GM21717 (cell line): ENCODE results near the gene WDR82.

Source experiments
- ATAC-seq: cut with Tn5 transposase; IDR thresholded peaks from one replicate; pipeline ENCODE4 v1.9.1; 2021; ENCODE audit warnings: mild to moderate bottlenecking, moderate library complexity; ENCODE audit not compliant: unreplicated experiment

WDR82 gene

GRCh38 chr3:52210550-52211046 lies 67.9 kb downstream of the WDR82 start:
- ATAC-seq, result no peak

DNA sequence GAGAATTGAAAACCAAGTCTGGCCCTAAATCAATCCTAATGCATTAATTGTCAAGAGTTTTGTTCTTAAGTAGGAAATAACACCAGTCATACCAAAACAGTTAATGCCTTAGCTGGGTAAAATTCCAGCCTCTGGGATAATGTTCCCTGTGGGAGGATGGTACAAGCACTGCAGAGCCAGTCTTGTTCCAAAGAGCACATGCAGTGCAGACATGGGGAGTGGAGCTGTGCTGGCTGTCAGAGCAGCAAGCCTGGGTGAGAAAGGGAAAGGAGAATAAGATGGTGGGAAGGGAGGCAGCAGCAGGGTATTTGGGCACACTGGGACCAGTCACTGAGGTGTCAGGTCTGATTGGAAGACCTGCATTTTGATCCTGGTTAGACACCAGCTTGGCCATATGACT lies 68.4 kb downstream of the WDR82 start:
- ATAC-seq, result no peak

GRCh38 chr3:52208556-52208955 lies 69.9 kb downstream of the WDR82 start:
- no peak for ATAC-seq

GRCh38 chr3:52205727-52206372 lies 72.6 kb downstream of the WDR82 start:
- no peak for ATAC-seq
